ENCODE measurements around the gene PLA2G6.

PLA2G6 gene

GRCh38 chr22:38115423-38116205 lies 66.0 kb downstream of the PLA2G6 start:
- ChIA-PET POLR2A (no interaction called here), CTCF (interaction anchor here (0.9 to 5.9 kb wide), 25 partner anchors 9 to 238 kb away, joined by 3 to 87 read pairs (median 7); partner anchors contain the start of genes MAFF and TMEM184B)
- DNase-seq (ENCODE audit: low read depth, low spot score): no peak
- TF ChIP-seq CTCF (IDR thresholded peaks at IDR 0.05; ENCODE audit: insufficient read depth, low read length, missing control alignments): no peak
- H3K4me3 ChIP-seq (ENCODE audit: low read depth, low read length): no peak overlapping the region

- CTCF ChIA-PET: interaction anchor here (0.6 to 5.9 kb wide), 53 partner anchors 9 to 354 kb away, joined by 3 to 87 read pairs (median 5); partner anchors contain the start of genes MAFF and TMEM184B
- DNase-seq (ENCODE audit: low read depth, low spot score): peak; percentile 23
- H3K4me3 ChIP-seq (ENCODE audit: low read depth, low read length): no peak overlapping the region
- TF ChIP-seq CTCF (IDR thresholded peaks at IDR 0.05; ENCODE audit: insufficient read depth, low read length, missing control alignments): peak; percentile 98
- POLR2A ChIA-PET: interaction anchor here (0.8 kb wide), 1 partner anchor 104 kb away, joined by 3 read pairs; no protein-coding TSS in a partner anchor
Observed at GRCh38 chr22:38114484-38115398, 66.9 kb downstream of the PLA2G6 start.

GRCh38 chr22:38112381-38112780 lies 69.2 kb downstream of the PLA2G6 start:
- ChIA-PET CTCF (interaction anchor here (0.7 to 5.9 kb wide), 7 partner anchors 11 to 379 kb away, joined by 3 to 87 read pairs (median 4); partner anchors contain the start of gene PLA2G6), POLR2A (no interaction called here)
- TF ChIP-seq CTCF (IDR thresholded peaks at IDR 0.05; ENCODE audit: insufficient read depth, low read length, missing control alignments): no peak

GRCh38 chr22:38111925-38112355 lies 69.7 kb downstream of the PLA2G6 start:
- POLR2A ChIA-PET: no interaction called here
- DNase-seq (ENCODE audit: low read depth, low spot score): no peak
- TF ChIP-seq CTCF (IDR thresholded peaks at IDR 0.05; ENCODE audit: insufficient read depth, low read length, missing control alignments): no peak
- CTCF ChIA-PET: interaction anchor here (0.7 to 5.9 kb wide), 6 partner anchors 11 to 380 kb away, joined by 3 to 87 read pairs (median 4); partner anchors contain the start of gene PLA2G6
- H3K4me3 ChIP-seq (ENCODE audit: low read depth, low read length): no peak overlapping the region

More at GRCh38 chr22:38112381-38112780, 69.2 kb downstream of the PLA2G6 start:
- no peak overlapping the region for H3K4me3 ChIP-seq (ENCODE audit: low read depth, low read length)
- no peak for DNase-seq (ENCODE audit: low read depth, low spot score)

GRCh38 chr22:38110863-38111852 lies 70.5 kb downstream of the PLA2G6 start:
- H3K4me3 ChIP-seq (ENCODE audit: low read depth, low read length): no peak overlapping the region
- ChIA-PET POLR2A (no interaction called here), CTCF (interaction anchor here (0.9 to 5.9 kb wide), 5 partner anchors 10 to 242 kb away, joined by 3 to 87 read pairs (median 4); partner anchors contain the start of gene PLA2G6)
- no peak for TF ChIP-seq CTCF (IDR thresholded peaks at IDR 0.05; ENCODE audit: insufficient read depth, low read length, missing control alignments)
- DNase-seq (ENCODE audit: low read depth, low spot score): no peak
